Stimulated activated naive CD8-positive, alpha-beta T cell treated with anti-CD3 and anti-CD28 coated beads, Interleukin-15, amount 100 ng/mL, for 72 hours (primary cell): ENCODE results near the gene UCKL1.
"Not testable (repeated sequence)": the region's sequence is repeated elsewhere in the genome, so short reads cannot be mapped to it uniquely, and the experiment has no call there.

Experiments
- ATAC-seq: fragments of 150-1000 bp; cut with Tn5 transposase; 2 replicates; pipeline ENCODE4 v1.10.0; 2021; ENCODE audit warnings: mild to moderate bottlenecking, moderate library complexity
- DNase-seq, 2 donors: peaks; one replicate each; pipeline ENCODE4 v3.0.0; 2021 to 2022
- H3K27ac Mint-ChIP-seq, 2 donors: one replicate each; pipeline ENCODE4 v1.8.0; 2022; ENCODE audit warnings: mild to moderate bottlenecking in 2 of 2, mixed read lengths in 2 of 2, moderate library complexity in 2 of 2
- H3K27me3 Mint-ChIP-seq: one replicate; pipeline ENCODE4 v1.8.0; 2022; ENCODE audit warnings: mixed read lengths
- H3K4me1 Mint-ChIP-seq: one replicate; pipeline ENCODE4 v1.8.0; 2022; ENCODE audit warnings: mild to moderate bottlenecking, mixed read lengths
- H3K4me3 Mint-ChIP-seq, 2 donors: one replicate each; pipeline ENCODE4 v1.8.0; 2022; ENCODE audit warnings: mild to moderate bottlenecking in 2 of 2, mixed read lengths in 2 of 2, moderate library complexity in 1 of 2
- H3K9me3 Mint-ChIP-seq, 2 donors: one replicate each; pipeline ENCODE4 v1.8.0; 2022; ENCODE audit warnings: mixed read lengths in 2 of 2

UCKL1 gene

DNA sequence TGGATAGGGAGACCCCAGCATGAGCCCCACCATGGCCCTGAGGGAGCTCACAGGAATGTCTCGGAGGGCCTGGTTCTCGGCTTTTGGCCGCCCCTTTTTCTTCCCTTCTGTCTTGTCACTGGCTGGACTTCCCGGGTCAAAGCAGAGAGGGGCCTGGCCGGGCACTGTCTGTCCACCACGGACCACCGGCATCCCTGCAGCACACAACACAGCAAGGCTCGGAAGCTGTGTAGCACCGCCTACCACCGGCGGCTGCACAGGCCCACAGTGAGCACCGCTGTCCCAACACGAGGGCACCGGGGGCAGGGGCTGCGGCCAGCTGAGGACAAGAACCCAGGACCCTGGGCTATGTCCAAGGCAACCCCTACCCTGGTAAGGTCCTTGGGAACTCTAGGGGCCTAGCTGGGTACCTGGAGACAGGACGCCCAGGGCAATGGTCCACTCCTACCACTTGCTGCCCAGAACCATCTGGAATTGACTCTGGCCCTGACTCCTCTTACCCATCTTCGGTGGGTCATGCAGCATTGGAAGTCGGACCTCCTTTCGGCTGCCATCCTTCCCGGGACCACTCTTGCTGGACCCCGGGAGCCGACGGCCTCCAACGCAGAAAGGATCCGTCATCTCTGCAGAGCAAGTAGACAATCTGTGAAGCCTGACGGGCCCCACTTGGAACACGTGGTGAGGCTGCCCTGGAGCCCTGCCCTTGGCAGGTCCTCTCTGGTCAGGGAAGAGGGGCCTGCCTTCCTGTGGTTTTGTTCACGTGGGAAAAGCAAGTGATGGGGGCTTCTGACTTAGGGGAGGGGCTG lies 11.3 kb upstream of the UCKL1 start:
- H3K27ac Mint-ChIP-seq: peak overlapping the region in 1 of 2 donors; percentile 56
- no peak overlapping the region for H3K4me3 Mint-ChIP-seq

DNA sequence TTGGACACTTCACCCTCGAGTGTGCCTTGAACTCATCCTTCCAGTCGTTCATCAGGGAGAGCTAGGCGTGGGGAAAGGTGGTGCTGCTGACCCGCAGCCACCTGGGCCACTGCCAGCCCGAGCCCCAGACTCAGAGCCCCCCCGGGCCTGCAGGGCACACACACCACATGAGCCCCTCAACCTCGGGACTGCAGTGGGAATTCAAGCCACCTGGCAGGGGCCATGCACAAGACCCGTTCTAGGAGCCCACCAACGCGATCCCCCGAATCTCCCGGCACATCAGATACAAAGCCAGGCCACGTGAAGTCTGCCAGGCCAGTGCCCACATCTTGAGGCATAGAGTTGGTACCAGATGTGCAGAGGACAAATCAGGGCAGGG lies 10.7 kb upstream of the UCKL1 start:
- peak overlapping the region in 1 of 2 donors; percentile 91 for H3K27ac Mint-ChIP-seq

More for the DNA sequence above, 11.3 kb upstream of the UCKL1 start:
- Mint-ChIP-seq H3K9me3 (peaks cover 0 to 6% of the 10 kb centered on the region in 2 donors), H3K27me3 (peaks cover 12% of the 10 kb centered on the region), H3K4me1 (peaks cover 26% of the 10 kb centered on the region)
- DNase-seq: peak in 1 of 2 donors; percentile 0
- ATAC-seq: no peak

DNA sequence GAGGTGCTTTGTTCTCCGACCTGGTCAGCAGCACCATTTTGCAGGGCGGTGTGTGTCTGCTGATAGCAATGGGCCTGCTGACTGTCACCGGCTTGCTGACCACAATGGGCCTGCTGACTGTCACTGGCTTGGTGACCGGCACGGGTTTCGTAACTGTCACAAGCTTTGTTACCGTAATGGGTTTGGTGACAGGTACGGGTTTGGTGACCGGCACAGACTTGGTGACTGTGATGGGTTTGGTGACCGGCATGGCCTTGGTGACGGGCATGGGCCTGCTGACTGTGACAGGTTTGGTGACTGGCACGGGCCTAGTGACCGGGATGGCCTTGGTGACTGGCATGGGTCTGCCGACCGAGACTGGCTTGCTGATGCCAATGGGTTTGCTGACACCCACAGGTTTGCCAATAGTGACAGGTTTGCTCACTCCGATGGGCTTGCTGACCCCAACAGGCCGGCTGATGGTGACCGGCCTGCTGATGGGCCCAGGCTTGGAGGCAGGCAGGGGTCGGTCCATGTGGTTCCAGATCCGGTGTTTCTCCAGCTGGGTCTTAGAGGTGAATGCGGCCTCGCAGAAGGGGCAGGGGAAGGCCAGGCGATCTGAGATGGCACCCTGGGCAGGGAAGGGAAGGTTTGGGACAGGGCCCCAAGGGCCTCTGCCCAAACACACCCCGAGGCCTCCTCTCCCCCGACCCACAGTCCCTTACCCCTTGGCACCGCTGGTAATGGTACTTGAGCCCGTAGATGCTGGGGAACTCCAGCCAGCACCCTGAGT lies 10.1 kb upstream of the UCKL1 start:
- ATAC-seq (no peak), DNase-seq (no peak)
- peak overlapping the region in 1 of 2 donors; percentile 91 for H3K27ac Mint-ChIP-seq
- H3K9me3 Mint-ChIP-seq: peaks cover 0 to 6% of the 10 kb centered on the region in 2 donors
- no peak overlapping the region for H3K4me3 Mint-ChIP-seq
- peaks cover 17% of the 10 kb centered on the region for H3K4me1 Mint-ChIP-seq
- peaks cover 12% of the 10 kb centered on the region for H3K27me3 Mint-ChIP-seq

More for the DNA sequence above, 10.7 kb upstream of the UCKL1 start:
- Mint-ChIP-seq H3K9me3 (peaks cover 0 to 6% of the 10 kb centered on the region in 2 donors), H3K4me1 (peaks cover 20% of the 10 kb centered on the region), H3K4me3 (peak overlapping the region in 1 of 2 donors; percentile 21), H3K27me3 (peaks cover 12% of the 10 kb centered on the region)
- DNase-seq (no peak), ATAC-seq (no peak)

DNA sequence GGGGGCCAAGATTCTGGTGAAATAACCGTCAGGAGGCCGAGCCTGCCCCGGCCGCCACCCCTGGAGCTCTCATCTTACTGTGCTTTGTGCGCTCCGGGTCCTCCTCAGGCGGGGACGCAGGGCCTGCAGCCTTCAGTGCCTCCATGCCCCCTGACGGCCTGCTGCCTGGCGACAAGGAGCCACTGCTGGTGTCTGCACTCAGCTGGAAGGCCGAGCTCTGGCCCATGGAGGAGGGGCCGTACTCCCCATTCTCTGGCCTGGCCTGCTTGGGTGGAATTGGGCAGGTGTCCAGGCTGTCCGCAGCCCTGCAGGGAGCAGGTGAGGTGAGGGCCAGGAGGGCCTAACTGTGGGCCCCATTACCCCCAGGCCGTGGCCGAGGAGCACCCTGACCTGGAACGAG lies 8.2 kb upstream of the UCKL1 start:
- peaks cover 0 to 6% of the 10 kb centered on the region in 2 donors for H3K9me3 Mint-ChIP-seq
- no peak overlapping the region for H3K27ac Mint-ChIP-seq
- DNase-seq: no peak
- H3K27me3 Mint-ChIP-seq: no peaks in the 10 kb centered on the region
- H3K4me3 Mint-ChIP-seq: no peak overlapping the region
- peaks cover 11% of the 10 kb centered on the region for H3K4me1 Mint-ChIP-seq
- no peak for ATAC-seq

DNA sequence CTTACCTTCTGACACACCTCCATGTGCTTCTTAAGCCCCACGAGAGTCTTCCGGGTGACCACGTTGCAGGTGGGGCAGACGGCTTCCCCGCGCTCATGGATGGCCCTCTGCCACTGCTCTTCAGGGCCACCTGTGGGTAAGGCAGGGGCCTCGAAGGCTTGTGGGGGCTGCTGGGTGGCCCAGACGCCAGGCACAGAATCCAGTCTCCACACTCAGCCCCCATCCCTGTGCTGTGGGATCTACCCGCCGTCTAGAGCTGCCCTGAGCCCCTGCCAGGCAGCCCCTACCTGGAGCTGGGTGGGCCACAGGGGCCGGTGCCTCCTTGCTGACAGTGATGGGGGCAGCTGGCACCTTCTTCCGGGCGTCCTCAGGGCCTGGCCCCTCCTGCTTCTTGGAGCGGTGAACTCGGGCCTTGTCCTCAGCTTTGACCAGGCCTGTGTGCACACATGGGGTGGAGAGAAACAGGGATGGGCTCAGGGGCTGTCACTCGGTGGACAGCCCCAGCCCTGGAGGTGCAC lies 7.6 kb upstream of the UCKL1 start:
- no peak overlapping the region for H3K4me3 Mint-ChIP-seq
- ATAC-seq (no peak), DNase-seq (no peak)
- H3K9me3 Mint-ChIP-seq: peaks cover 0 to 6% of the 10 kb centered on the region in 2 donors
- H3K4me1 Mint-ChIP-seq: peaks cover 14% of the 10 kb centered on the region
- H3K27me3 Mint-ChIP-seq: no peaks in the 10 kb centered on the region
- no peak overlapping the region for H3K27ac Mint-ChIP-seq

DNA sequence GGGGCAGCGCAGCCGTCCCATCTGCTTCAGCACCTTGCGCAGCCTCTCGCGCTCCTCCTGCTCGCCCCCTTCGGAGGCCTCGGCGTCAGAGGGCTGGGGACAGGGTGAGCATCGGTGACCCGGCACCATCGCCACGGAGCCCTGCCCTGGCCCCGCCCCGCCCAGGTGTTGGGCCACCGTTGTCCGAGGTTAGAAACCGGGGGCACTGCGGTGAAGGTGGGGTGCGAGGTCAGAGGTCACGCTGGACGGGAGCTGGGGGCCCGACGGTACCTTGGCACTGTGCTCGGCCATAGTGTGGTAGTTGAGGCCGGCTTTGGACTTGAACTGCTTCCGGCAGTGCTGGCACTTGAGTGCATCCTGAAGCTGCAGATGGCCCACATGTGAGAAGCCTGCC lies 7.1 kb upstream of the UCKL1 start:
- DNase-seq (no peak), ATAC-seq (peak; percentile 15)
- no peak overlapping the region for H3K4me3 Mint-ChIP-seq
- peaks cover 14% of the 10 kb centered on the region for H3K4me1 Mint-ChIP-seq
- H3K9me3 Mint-ChIP-seq: peaks cover 0 to 6% of the 10 kb centered on the region in 2 donors
- no peak overlapping the region for H3K27ac Mint-ChIP-seq
- no peaks in the 10 kb centered on the region for H3K27me3 Mint-ChIP-seq

DNA sequence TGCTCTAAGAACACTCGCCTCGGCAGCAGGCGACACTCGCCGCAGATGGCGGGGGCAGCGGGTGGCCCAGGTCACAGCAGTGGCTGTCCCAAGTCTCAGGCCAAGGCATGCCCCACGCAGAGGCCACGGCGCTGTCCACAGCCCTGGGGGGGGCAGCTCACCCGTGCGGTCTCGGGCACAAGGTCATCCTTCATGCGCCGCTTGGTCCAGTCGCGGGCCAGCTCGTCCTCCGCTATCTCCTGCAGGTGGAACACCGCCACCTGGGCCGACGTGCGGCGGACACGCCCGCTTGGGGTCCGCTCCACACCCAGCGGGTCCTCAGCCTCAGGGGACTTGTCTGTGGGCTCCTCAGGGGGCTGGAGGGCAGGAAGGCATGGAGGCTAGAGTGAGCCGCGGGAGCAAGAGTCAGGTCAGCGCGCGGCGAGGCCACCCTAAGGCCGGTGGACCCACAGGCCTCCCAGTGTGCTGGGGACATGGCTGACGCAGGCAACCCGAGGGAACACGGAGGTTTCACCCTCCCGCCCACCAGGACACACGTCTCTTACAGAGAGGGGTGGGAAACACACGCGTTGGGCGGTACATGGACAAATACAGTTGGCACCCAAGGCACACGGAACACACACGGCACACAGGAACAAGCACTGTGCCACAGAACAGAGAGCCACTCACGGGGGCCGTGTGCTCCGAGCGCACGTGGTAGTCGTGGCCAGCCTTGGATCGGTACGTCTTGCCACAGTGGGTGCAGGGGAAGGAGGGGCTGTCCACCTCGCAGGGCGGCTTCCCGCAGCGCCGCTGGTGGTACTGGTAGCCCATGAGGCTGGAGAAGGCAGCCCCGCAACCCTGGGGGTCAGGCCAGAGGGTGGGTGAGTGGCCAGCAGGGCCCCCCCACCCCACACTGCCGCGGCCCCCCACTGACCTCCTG lies 6.5 kb upstream of the UCKL1 start:
- ATAC-seq: peak; percentile 21
- no peak overlapping the region for H3K27ac Mint-ChIP-seq
- DNase-seq: no peak
- peaks cover 0 to 6% of the 10 kb centered on the region in 2 donors for H3K9me3 Mint-ChIP-seq
- peaks cover 17% of the 10 kb centered on the region for H3K4me1 Mint-ChIP-seq
- no peaks in the 10 kb centered on the region for H3K27me3 Mint-ChIP-seq
- no peak overlapping the region for H3K4me3 Mint-ChIP-seq

DNA sequence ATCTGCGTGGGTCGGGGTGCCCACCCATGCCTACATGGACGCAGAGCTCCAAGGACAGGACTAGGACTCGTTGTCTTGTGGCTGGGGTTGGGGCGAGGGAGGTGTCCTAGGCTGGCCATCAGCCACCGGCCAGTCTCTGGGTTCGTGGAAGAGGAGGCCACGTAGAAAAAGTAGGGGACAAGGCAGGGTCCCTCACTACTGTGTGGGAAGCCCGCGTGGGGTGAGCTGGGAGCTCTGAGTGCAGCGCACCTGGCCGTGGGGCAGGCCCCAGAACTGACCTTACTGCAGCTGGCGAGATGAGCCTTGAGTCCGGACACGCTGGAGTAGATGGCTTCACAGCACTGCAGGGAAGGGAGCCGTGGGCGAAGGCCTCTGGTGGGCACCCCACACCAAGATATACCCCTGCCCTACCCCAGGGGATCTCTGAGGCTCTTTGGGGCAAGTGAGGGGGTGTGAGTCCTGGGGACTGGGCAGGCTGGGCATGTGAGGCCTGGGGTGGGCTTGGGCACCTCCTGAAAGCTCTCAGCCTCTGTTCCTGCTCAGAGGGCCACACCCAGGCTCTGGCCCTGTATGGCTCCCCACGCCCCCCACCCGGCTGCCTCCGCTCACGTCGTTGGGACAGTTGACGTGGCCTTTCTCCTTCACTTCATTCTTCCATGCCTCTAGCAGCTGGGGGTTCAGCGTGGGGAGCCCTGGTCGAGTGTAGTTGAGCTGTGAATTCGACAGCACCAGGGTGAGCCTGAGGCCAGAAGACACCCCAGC lies 5.6 kb upstream of the UCKL1 start:
- no peak overlapping the region for H3K27ac Mint-ChIP-seq
- H3K4me1 Mint-ChIP-seq: peaks cover 25% of the 10 kb centered on the region
- H3K27me3 Mint-ChIP-seq: no peaks in the 10 kb centered on the region
- H3K4me3 Mint-ChIP-seq: no peak overlapping the region
- ATAC-seq (no peak), DNase-seq (no peak)
- H3K9me3 Mint-ChIP-seq: peaks cover 0 to 6% of the 10 kb centered on the region in 2 donors

DNA sequence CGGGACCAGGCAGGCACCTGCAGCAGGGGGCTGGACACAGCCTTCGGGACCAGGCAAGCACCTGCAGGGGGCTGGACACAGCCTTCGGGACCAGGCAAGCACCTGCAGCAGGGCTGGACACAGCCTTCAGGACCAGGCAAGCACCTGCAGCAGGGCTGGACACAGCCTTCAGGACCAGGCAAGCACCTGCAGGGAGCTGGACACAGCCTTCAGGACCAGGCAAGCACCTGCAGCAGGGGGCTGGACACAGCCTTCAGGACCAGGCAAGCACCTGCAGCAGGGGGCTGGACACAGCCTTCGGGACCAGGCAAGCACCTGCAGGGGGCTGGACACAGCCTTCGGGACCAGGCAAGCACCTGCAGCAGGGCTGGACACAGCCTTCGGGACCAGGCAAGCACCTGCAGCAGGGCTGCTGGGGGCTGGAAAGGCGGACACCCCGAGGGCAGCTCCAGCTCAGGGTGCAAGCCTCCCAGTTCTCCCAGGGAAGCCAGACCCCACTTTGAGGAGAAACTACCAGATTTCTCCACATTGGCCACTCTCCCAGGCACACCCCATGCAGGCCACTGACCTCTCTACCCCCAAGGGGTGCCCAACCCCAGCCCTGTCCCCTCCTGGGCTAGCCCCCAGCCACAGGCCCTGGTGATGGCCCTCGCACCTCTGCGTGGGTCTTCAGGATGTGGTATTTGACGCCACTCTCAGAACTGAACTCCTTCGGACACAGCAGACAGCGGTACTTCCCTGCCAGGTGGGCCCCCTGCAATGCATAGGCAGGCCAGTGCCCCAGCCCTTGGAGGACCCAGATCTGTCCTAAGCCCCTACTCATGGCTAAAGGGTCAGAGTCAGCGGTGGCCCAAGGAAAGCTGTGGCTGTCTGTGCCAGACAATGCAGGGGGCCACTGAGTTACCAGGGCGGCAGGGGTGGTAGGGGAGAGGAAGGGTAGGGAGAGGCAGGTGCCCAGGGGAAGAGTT lies 4.7 kb upstream of the UCKL1 start:
- peaks cover 25% of the 10 kb centered on the region for H3K4me1 Mint-ChIP-seq
- not testable (repeated sequence) for H3K4me3 Mint-ChIP-seq, H3K27ac Mint-ChIP-seq, DNase-seq, H3K27me3 Mint-ChIP-seq, H3K9me3 Mint-ChIP-seq, ATAC-seq

DNA sequence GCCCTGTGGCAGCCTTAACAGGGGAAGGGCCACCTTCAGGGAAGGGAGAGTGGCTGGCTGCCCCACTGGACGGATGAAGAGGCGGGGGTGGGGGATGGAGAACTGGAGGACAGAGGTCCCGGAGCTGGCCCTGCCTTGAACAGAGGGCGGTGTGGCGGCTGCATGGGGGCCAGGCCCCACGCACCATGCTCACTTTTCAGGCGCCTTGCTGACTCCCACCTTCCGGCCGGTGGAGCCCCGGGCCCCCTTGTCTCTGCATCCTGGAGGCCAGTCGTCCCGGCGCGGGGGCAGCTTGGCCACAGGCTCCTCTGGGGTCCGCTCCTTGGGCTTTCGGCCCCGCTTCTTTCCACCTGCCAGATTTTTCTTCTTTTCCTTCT lies 3.5 kb upstream of the UCKL1 start:
- H3K27ac Mint-ChIP-seq: peak overlapping the region in 1 of 2 donors; percentile 27
- ATAC-seq: no peak
- no peak overlapping the region for H3K4me3 Mint-ChIP-seq
- peaks cover 33% of the 10 kb centered on the region for H3K4me1 Mint-ChIP-seq
- H3K27me3 Mint-ChIP-seq: no peaks in the 10 kb centered on the region
- H3K9me3 Mint-ChIP-seq: no peaks in the 10 kb centered on the region
- DNase-seq: no peak

DNA sequence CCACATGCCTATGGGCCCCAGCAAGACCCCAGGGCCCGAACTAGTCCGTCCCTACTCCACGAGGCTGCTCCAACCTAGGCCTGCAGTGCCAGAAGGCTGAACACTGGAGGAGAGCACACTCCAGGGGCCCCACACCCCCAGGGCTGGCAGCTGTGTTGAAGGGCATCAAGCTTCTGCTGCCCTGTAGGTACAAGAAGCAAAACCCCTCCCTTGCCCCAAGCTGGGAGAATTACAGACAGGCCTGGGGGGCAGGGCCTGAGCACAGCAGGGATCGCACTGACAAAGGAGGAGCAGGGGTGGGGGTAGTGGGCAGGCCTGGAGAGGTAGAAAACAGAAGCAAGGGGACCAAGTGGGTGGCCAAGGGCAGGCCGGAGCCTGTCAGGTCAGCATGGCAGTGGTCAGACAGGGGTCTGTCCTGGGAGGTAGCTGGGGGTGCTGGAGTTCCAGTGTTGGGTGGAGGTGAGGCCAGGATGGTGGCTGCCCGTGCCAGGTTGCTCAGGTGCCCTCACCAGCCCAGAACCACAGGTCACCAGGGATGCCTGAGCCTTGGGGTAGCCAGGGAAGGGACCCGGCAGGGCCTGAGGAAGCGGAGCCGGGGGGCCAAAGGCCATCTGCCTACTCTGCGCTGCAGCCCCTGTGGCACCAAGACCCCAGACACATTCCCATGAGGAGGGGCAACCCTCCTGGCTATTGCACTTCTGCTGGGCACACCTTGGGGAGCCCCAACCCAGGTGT lies 2.9 kb upstream of the UCKL1 start:
- H3K9me3 Mint-ChIP-seq: no peaks in the 10 kb centered on the region
- ATAC-seq (no peak), DNase-seq (no peak)
- no peaks in the 10 kb centered on the region for H3K27me3 Mint-ChIP-seq
- peak overlapping the region in 1 of 2 donors; percentile 96 for H3K27ac Mint-ChIP-seq
- peak overlapping the region in 1 of 2 donors; percentile 55 for H3K4me3 Mint-ChIP-seq
- H3K4me1 Mint-ChIP-seq: peaks cover 39% of the 10 kb centered on the region

DNA sequence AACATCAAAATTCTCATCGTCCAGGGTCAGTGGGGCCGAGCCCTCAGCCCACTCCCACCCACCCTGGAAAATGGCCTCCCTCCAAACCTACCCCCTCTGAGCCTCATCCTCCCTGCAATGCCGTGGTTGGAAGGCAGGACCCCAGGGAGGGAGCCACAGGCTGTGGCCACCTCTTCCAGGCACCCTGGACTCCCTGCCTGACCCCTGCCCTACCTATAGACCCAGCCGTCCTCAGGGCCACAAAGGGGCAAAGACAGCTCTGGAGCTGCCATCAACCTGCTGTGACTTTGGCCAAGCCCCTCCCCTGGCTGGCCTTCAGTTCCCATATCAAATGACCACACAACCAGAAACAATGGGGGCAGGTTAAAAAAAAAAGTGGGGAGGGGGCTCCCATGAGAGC lies 2.3 kb upstream of the UCKL1 start:
- ATAC-seq: no peak
- Mint-ChIP-seq H3K9me3 (no peaks in the 10 kb centered on the region), H3K27me3 (no peaks in the 10 kb centered on the region), H3K4me3 (peak overlapping the region in 1 of 2 donors; percentile 55), H3K4me1 (peaks cover 45% of the 10 kb centered on the region), H3K27ac (no peak overlapping the region)
- DNase-seq: no peak
